KBM-7 (cell line): ENCODE results near the gene GGA2.
"Not testable (repeated sequence)": the region's sequence is repeated elsewhere in the genome, so short reads cannot be mapped to it uniquely, and the experiment has no call there.

Experiments
- DNase-seq: peaks from one replicate; pipeline ENCODE4 v3.0.0-alpha.2; 2015
- in situ Hi-C: fragments of 300-500 bp; cut with MboI; formaldehyde crosslinking; loops from 2 replicates; pipeline ENCODE4 v1.14.3; 2020; ENCODE audit warnings: low sequenced_read_pairs, low pct_unique_long_range_greater_than_20kb, mixed read lengths

GGA2 gene, protein sequence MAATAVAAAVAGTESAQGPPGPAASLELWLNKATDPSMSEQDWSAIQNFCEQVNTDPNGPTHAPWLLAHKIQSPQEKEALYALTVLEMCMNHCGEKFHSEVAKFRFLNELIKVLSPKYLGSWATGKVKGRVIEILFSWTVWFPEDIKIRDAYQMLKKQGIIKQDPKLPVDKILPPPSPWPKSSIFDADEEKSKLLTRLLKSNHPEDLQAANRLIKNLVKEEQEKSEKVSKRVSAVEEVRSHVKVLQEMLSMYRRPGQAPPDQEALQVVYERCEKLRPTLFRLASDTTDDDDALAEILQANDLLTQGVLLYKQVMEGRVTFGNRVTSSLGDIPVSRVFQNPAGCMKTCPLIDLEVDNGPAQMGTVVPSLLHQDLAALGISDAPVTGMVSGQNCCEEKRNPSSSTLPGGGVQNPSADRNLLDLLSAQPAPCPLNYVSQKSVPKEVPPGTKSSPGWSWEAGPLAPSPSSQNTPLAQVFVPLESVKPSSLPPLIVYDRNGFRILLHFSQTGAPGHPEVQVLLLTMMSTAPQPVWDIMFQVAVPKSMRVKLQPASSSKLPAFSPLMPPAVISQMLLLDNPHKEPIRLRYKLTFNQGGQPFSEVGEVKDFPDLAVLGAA

DNA sequence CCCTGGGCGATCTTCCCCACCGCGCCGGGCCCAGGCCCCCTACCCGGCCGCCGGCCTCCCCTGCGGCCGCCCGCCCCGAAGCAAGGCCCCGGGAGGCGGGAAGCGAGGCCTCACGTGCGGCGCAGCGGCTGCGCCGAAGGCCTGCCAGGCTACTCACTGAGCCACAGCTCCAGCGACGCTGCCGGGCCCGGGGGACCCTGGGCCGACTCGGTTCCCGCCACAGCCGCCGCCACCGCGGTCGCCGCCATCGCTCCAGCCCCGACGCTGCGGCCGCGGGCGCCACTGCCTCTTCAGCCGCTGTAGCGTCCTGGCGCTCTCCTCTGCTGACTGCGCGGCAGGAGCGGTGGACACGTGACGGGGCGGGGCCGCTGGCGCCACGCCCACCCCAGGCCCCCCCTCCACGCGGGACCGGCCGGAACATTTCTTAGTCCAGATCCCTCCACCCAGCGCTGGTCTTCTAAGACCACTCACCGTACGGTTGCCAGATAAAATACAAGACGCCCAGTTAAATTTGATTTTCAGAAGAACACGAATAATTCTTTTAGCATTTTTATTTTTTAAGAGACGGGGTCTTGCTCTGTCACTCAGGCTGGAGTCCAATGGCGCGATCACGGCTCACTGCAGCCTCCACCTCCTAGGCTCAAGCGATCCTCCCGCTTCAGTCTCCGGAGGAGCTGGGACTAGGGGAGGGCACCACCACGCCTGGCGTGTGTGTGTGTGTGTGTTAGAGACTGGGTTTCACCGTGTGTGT lies at the start of gene GGA2:
TSS of gene GGA2 (minus strand) at position 331 of the 751 bp plus-strand sequence. CDS start at position 248, 83 bp downstream.
- in situ Hi-C loops = no loop called here
- peak; percentile 87 for DNase-seq

- no peak for DNase-seq
- in situ Hi-C loops = no loop called here
These were observed 47.7 kb upstream of the GGA2 start for GRCh38 chr16:23557779-23558702.

DNA sequence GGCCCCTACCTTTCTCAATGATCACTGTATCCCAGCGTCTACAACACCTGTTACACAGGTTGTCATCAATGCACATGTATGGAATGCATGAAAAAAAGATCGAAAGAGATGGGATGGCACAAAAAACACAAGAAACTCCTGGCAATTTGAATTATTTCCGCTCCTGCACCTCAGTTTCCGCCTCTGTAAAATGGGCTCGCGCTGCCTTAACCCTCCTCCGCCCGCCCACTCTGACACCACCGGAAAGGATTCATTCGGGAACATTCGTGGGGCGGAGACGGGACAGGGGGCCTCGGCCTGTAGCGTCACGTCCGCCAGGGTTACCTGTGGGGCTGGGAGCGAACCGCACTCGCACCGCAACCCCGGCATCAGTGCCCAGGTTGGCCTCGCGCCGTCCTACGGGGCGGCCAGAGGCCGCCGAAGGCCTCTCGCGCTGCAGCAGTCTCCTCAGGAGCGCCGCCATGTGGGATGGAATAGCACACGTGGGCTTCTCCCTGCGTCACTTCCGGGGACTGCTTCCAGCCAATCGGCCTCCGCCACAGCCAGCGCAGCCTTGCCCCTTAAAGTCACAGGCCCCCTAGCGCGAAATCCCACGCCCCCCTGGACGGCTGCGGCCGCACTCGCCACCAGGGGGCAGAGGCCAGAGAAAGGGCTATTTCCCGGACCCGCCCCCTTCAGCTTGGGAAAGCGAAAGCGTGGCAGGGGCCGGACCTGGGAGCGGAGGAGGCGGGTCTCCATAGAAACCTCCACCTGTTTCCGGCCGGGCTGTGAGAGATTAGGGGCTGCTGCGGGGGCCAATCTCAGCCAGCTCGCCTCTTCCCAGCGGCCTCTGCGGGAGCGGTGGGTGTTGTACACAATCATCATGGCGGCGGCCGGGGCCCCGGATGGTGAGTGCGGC lies 46.8 kb upstream of the GGA2 start, which contains the start of the genes EARS2 and UBFD1:
TSS of gene EARS2 (minus strand) at position 470 of the 898 bp plus-strand sequence. CDS start at position 463, 7 bp downstream.
TSS of gene UBFD1 (plus strand) at position 847 of the 898 bp plus-strand sequence. CDS start at position 863, 16 bp downstream.
- in situ Hi-C loops = no loop called here
- peak; percentile 100 for DNase-seq

- in situ Hi-C loops = no loop called here
- DNase-seq = peak; percentile 6
These were observed 44.2 kb upstream of the GGA2 start for GRCh38 chr16:23554536-23554935.

DNA sequence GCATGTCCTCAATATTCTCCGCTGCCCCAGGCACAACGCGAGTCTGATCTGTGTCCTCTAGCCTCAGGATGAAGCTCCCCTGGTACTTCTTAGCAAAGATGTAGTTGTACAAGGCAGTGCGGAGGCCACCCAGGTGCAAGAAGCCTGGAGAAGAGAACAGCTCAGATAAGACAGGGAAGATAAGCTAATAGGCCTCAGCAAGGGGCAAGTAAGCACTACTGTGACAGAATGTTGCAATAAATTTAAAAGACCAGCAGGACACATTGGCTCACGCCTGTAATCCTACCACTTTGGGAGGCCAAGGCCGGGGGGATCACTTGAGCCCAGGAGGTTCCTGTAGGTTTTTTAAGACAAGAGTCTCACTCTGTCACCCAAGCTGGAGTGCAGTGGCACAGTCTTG lies 41.9 kb upstream of the GGA2 start:
- in situ Hi-C loops = no loop called here
- no peak for DNase-seq

DNA sequence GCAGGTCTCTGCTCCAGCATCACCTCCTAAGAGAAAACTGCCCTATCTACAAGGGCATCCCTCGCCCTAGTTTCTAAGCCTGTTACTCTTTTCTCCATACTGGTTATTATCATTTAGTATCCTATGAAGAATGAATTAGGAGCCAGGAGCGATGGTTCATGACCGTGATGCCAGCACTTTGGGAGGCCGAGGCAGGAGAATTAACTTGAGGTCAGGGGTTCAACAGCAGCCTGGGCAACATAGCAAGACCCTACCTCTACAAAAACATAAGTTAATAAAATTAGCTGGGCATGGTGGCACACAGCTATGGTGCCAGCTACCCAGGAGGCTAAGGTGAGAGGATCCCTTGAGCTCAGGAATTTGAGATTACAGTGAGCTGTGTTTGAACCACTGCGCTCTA lies 39.6 kb upstream of the GGA2 start:
- DNase-seq = no peak
- in situ Hi-C loops = no loop called here

- in situ Hi-C loops = no loop called here
- no peak for DNase-seq
These were observed 34.1 kb upstream of the GGA2 start for GRCh38 chr16:23544436-23544835.

- DNase-seq, in situ Hi-C loops: not testable (repeated sequence)
These were observed 30.5 kb upstream of the GGA2 start for GRCh38 chr16:23540817-23541178.

- in situ Hi-C loops = no loop called here
- DNase-seq = no peak
These were observed 29.9 kb upstream of the GGA2 start for GRCh38 chr16:23539984-23540816.

- no peak for DNase-seq
- in situ Hi-C loops = no loop called here
These were observed 28.6 kb upstream of the GGA2 start for GRCh38 chr16:23538919-23539278.

DNA sequence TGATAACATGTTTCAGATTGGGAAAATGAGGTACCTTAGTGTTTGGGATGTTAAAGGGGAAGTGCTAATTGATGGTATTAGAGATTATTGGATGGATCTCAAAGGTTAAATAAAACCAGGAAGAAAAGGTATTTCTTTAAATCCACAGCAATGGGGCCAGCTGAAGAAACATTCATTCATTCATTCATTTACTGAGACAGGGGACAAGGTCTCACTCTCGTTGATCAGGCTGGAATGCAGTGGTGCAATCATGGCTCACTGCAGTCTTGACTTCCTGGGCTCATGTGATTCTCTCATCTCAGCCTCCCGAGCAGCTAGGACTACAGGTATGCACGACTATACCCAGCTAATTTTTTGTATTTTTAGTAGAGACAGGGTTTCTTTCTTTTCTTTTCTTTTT lies 27.1 kb upstream of the GGA2 start:
- in situ Hi-C loops = no loop called here
- DNase-seq = no peak

DNA sequence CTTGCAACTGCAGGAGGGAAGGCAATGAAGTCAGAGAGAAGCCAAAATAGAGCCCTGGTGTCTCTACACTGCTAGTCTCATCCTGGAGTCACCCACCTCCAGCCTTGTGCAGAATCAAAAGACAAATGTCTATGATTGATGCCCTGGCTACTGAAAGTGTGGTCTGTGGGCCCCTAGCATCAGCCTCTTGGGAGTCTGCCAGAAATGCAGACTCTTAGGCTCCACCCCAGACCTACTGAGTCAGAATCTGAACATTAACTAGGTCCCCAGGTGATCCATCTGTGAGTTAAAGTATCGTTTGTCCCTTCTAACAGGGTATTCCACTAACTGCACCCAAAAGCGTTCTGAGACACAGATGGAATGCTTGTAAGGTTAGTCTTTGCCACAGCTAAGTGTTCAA lies 25.6 kb upstream of the GGA2 start:
- DNase-seq = no peak
- in situ Hi-C loops = no loop called here

DNA sequence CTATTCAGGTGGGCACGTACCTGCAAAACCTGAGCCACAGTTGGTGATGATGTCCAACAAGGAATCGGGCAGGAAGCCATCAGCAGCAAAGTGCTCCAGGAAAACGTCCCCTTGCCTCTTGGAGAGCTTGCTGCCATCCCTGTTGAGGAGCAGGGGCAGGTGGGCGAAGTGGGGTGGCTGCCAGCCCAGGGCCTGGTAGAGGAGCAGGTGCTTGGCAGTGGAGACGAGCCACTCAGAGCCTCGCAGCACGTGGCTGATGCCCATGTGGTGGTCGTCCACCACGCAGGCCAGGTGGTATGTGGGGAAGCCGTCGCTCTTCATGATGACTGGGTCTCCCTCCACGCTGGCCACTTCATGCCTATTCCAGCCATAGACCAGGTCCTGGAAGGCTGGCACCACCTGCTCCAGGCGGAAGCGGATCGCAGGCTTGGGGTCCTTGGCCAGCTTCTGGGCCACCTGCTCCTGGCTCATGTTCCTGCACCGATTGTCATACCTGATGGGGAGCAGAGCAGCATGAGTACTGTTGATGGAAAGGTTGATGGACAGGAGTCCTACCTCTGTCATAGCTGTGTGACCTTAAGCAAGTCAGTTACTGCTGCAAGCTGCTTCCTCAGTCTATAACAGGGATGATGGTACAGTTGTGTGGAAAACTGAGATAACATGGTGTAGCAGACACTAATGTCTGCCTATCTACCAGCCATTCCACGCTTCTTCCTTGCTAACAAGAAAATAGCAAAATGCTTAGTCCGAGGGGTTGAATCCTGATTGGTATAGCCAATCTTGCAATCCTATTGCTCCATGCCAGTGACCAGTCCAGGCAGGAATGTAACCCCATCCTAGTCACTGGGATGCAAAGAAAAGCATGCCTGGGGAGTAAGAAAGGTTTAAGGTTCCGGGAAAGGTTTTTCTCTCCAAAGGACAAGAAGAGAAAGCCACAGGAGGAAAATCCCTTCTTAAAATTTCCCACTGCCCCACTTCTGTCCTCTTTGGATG lies 24.9 kb upstream of the GGA2 start:
- no peak for DNase-seq
- in situ Hi-C loops = no loop called here

DNA sequence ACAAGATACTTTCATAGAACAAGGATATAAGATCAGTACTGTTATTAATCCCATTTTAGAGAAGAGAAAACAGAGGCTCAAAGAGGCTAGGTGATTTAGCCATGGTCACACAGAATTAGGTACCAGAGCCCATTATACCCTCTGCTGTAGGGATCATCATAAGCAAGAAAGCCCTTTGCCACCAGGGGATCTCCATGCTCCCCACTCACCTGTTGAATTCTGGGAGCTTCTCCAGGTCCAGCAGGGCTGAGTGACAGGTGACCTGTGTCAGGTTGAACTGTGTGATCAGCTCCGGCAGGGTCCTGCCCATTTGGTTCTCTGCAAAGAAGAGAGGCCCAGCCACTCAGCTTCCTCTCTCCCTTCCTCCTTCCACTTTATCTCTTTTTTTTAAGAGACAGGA lies 22.2 kb upstream of the GGA2 start:
- DNase-seq = no peak
- in situ Hi-C loops = no loop called here

DNA sequence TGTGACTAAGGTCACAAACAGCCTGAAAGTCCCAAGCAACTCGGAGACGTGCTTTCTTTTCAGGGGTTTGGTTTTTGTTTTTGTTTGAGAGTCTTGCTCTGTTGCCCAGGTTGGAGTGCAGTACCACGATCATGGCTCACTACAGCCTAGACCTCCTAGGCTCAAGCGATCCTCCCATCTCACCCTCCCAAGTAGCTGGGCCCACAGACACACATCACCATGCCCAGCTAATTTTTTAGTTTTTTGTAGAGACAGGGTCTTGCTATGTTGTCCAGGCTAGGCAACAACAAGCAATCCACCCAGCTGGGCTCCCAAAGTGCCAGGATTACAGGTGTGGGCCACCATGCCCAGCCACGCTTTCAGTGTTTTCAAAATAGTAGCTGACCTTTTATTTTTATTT lies 19.8 kb upstream of the GGA2 start:
- no peak for DNase-seq
- in situ Hi-C loops = no loop called here

DNA sequence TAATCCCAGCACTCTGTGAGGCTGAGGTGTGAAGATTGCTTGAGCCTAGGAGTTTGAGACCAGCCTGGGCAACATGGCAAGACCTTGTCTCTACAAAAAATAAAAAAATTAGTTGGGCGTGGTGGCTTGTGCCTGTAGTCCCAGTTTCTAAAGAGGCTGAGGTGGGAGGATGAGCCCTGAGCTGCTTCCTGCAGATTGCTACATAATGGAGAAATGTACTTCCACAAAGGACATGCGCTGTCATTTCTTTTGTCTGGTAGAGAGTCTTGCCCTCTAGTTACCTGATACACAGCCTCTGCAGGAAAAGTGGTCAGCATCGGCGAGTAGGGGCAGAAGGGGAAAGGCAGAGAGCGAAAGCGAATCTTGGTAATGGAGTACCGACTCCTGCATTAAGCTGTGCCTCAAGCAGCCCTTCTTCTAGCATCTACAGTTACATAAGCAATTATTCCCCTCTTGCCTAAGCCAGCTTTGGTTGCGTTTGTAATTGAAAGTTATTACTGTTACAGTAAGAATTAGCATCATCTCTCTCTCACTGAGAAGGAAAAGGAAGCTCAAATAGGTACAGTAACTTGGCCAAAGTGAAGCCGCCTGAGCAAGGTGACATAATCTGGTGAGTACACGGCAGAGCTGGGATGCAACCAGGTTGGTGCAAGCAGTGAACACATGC lies 18.5 kb upstream of the GGA2 start:
- DNase-seq = no peak
- in situ Hi-C loops = no loop called here
